HG03066 (cell line): Measurements from ENCODE around the gene MAN1B1.
A peak's percentile ranks its signal among the peaks of the same experiment; 100 is the strongest.
"Not testable (repeated sequence)": the region's sequence is repeated elsewhere in the genome, so short reads cannot be mapped to it uniquely, and the experiment has no call there.

Experiments used
- ATAC-seq: cut with Tn5 transposase; IDR thresholded peaks from one replicate; pipeline ENCODE4 v1.9.1; 2021; ENCODE audit warnings: low read depth; ENCODE audit not compliant: unreplicated experiment

MAN1B1 gene

DNA sequence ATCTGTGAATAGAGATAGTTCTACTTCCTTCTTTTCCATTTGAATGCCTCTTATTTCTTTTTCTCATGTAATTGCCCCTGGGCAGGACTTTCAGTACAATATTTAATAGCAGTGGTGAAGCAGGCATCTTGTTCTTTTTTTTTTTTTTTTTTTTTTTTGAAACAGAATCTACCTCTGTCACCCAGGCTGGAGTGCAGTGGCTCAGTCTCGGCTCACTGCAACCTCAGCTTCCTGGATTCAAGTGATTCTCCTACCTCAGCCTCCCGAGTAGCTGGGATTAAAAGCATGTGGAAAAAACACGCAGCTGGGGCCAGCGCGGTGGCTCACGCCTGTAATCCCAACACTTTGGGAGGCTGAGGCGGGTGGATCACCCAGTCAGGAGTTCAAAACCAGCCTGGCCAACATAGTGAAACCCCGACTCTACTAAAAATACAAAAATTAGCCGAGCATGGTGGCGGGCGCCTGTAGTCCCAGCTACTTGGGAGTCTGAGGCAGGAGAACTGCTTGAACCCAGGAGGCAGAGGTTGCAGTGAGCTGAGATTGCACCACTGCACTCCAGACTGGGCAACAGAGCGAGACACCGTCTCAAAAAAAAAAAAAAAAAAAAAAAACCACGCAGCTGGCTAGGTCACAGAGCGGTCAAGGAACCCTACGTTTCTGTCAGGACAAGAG lies 36.1 kb downstream of the MAN1B1 start:
- not testable (repeated sequence) for ATAC-seq

DNA sequence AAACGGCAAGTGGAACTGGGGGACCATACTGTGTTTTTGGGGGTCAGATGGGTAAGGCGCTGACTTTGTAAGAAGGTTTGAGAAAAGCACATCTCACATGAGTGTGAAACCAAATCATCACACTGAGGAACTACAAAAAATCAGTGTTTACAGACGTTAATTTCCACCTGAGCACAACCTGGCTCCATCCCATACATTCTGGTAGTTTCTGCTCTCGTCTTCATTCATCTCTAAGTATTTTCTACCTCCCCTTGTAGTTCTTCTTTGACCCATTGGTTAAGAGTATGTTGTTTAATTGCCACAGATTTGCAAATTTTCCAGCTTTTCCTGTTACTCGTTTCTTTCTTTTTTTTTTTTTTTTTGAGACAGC lies 36.7 kb downstream of the MAN1B1 start:
- ATAC-seq = no peak

DNA sequence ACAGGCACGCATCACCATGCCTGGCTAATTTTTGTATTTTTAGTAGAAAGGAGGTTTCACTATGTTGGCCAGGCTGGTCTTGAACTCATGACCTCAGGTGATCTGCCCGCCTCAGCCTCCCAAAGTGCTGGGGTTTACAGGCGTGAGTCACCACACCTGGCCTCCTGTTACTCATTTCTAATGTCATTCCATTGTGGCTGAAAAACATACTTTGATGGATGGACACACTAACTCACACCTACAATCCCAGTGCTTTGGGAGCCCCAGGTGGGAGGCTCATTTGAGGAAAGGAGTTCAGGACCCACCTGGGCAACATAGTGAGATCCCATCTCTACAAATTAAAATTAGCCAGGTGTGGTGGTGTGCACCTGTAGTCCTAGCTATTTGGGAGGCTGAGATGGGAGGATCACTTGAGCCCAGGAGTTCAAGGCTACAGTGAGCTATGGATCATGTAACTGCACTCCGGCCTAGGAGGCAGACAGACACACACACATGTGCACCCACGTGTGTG lies 37.2 kb downstream of the MAN1B1 start:
- not testable (repeated sequence) for ATAC-seq

DNA sequence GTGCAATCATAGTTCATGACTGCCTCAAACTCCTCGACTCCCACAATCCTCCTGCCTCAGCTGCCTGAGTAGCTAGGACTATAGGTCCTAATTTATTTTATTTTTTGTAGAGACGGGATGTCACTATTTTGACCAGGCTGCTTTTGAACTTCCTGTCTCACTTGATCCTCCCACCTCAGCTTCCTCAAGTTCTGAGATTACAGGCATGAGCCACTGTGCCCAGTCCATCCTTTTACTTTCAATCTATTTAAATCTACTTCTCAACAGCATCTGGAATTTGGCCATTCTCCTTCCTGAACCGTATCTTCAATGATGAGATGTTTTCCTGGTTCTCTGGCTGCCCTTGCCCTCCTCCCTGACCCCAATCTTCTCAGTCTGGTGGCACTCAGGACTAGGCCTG lies 40.0 kb downstream of the MAN1B1 start:
- no peak for ATAC-seq

DNA sequence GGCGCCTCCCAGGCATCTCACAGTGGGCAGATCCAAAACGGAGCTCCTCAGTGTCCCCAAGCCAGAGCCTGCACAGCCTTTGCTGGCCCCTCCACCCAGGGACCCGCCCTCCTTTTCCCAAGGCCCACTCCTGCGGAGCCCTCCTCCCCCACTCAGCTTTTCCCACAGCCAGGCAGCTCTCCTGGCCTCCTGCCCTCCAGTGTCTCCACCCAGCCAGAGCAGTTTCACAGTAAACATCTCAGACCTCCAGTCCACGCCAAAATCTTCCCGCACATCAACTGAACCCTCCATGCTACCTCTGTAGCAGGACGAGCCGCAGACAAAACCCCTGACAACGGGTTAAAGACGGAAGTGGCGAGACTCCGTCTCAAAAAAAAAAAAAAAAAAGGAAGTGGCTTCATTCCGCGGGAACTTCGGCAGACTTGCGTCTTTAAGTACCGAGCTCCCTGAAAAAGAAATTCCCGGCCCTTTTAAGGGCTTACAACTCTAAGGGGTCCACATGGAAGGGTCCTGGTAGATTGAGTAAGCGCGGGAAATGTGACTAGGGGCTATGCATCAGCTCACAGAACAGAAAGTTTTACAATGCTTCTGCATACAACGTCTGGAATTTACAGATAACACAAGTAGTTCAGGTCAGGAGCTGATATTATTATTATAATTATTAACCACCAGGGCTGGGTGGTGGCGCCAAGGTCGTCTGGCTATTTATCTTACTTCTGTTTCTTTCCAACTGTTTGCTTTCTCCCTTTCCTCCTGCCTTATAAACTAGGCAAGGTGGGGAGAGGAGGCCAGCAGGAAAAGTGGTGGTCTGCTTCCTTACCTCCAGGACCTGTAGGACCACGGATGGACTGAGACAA lies 40.7 kb downstream of the MAN1B1 start:
- no peak for ATAC-seq

DNA sequence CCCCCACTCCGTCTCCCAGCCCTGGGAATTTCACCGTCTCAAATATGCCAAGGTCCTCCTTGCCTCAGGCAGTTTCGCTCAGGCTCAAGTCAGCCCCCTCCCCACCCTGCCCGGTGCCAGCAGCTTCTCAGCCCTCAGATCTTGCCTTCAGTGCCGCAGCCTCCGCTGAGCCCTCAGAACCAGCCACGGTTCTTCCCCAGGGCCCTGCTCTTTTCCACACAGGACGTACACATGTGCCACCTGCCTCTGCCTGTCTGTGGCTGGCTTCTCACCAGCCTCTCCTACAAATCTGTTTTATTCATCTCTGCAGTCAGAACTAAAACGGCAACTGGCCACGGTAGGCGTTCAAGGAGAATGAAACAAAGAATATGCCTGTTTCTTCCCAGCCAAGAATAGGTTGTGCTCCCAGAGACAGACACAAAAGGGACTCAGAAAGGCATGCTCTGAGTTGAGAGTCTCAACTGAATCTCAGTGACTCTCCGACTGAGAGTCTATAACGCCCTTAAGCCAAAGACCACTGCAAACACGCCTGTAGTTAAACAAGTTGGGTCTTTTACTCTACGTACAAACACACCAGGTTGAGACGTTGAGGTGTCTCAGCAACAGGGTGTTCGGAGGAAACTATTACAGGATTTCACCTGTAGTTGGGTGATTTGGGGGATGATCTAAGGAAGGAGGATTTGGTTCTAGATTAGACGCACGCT lies 41.5 kb downstream of the MAN1B1 start:
- ATAC-seq = no peak

DNA sequence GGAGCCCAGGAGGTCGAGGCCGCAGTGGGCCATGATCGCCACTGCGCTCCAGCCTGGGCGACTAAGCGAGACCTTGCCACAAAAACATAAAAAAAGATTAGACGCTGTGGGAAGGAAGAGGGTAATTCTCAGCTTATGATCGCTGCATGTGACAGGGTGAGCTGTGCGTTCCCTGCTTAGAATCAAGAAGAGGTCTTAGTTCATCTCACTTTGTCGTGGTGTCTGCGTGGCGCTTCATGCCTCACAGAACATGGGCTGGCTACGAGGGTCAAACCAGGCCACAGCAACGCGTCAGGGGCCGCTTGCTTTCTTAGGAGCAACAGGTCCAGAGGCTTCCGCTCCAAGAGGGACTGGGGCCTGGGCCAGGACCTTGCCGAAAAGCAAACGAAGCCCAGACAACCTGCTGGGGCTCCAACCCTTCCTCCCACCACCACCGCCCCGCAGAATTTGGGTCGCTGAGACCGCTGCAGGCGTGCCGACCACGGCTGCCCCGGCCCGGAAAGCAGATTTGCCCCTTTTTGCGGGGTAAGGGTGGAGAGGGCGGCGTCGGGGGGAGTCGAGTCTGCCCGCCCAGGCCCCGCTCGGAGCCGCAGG lies 42.2 kb downstream of the MAN1B1 start:
- ATAC-seq = peak; percentile 12

DNA sequence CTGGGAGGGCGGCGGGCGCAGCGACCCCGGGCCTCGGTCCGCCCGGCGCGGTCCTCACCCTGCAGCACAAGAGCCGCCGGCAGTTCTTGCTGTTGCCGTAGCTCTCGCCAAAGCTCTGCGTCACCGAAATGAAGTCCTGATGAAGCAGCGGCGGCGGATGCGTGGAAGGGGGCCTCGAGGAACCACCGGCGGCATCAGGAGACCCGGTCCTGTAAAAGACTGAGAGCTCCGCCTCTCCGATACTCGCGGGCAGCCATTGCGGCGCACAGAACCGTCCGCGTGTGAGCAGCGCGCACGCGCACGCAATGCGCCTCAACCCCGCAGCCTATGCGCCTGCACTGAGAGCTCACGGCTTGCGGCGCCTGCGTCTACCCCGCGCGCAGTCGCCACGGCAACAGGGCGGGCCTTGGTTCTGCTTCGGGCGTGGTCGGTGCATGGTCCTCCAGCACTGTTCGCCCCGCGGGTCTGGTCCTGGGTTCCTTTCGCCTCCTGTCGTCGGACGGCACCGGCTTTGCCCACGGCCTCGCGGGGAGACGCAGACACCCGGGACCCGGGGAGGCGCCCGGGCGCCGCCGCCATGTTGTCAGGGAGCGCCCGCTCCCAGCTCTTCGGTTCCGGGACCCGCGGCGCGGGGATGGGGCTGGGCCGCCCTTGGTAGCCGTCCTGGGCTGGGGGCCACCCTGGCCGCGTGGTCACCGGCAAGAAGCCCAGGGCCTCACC lies 42.8 kb downstream of the MAN1B1 start:
- peak; percentile 83 for ATAC-seq

DNA sequence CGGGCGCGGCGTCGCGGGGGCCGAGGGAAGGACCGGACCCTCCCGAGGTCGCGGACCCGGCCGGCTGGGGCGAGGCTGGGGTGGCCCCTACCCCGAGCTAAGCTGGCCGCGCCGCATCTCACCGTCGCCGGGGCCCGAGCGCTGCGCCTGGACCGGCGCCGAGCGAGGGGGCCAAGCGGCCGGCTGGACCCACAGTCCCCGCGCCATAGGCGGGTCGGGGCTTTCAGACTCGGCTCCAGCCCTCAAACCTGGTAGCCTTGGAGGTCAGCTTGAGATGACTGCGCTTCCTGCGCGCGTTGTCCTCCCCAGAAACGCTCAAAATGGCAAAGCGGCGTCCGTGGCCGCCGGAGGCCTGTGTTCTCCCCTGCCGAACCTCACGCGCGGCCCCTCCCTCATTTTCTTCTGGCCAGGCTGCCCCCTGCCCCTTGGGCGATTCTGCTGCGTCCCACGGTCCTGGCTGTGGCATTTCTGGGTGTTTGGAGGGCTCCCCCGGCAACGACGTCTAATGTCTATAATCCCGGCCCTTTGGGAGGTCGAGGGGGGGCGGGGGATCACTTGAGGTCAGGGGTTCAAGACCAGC lies 43.5 kb downstream of the MAN1B1 start:
- peak; percentile 10 for ATAC-seq

DNA sequence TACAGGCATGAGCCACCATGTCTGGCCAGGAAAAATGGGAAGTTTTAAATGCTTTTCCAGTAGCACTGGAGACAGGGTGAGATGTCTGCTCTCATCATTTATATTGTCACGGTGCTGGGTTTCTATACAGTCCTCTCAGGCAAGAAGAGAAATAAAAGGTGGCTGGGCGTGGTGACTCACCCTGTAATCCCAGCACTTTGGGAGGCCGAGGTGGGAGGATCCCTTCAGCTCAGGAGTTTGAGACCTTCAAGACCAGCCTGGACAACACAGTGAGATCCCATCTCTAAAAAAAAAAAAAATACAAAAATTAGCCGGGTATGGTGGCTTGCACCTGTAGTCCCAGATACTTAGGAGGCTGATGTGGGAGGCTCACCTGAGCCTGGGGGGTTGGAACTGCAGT lies 47.4 kb downstream of the MAN1B1 start:
- ATAC-seq = no peak

DNA sequence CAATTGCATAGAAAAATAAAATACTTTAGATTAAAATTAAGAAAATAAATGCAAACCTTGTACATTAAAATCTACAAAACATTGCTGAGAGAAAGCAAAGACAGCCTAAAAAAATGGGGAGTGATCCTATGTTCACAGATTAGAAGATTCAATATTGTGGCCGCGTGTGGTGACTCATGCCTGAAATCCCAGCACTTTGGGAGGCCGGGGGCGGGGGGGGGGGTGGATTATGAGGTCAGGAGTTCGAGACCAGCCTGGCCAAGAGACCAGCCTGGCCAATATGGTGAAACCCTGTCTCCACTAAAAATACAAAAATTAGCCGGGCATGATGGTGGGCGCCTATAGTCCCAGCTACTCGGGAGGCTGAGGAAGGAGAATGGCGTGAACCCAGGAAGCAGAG lies 48.4 kb downstream of the MAN1B1 start:
- not testable (repeated sequence) for ATAC-seq

DNA sequence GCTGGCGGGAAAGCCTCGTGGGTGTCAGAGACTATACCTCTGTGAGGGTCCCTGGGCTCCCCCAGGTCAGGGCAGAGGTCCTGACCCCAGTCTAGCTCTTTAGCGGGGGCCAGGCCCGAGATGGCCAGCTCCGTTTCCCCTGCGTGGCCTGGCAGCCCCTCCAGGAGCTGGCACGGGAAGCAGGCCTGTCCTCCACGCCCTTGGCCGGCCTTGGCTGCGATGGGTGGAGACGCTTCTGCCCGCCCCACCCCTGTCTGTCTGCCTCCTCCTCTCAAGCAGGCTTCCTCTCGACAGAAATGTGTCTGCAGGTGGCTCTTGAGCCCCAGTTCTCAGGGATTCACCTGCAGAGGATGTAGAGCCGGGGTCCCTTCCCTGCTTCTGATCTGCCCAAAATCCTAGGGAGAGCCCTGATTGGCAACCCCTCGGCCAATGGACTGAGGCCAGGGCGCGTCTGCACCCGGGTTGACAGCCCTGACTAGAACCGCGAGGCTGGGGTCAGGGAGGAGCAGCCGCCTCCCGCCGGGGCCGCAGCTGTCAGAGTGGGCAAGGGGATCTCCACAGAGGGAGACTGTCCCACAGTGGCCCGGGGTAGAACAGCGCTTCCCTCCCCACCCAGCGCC lies 49.6 kb downstream of the MAN1B1 start:
- ATAC-seq = no peak

DNA sequence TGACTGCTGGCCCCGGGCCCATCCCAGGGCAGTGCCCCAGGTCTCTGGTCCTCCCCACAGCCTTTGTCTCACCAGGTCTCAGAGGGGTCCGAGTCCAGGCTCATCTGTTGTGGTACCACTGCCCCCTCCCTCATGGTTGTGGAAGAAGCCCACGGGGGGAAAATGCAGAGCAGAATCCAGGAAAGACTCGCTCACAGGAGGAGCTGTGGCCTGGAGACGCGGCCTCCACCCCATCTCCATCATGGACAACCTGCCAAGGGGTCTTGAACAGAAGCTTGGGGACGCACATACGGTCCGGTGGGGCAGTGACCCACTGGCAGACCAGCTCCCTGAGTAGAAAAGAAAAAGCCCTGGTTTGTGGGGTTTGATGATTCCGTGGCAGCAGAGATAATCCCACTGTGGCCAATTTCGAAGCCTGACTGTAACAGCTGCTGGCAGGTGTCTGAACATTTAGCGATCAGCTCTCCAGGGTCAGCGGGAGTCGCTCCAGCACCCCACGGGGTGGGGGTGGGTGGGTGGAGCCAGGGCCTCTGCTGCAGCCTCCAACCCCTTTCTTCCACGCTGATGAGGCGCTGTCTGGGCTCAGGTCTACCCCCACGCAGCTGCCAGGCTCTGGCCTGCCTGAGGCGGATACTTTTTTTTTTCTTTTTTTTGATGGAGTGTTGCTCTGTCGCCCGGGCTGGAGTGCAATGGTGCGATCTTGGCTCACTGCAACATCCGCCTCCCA lies 50.3 kb downstream of the MAN1B1 start:
- no peak for ATAC-seq

DNA sequence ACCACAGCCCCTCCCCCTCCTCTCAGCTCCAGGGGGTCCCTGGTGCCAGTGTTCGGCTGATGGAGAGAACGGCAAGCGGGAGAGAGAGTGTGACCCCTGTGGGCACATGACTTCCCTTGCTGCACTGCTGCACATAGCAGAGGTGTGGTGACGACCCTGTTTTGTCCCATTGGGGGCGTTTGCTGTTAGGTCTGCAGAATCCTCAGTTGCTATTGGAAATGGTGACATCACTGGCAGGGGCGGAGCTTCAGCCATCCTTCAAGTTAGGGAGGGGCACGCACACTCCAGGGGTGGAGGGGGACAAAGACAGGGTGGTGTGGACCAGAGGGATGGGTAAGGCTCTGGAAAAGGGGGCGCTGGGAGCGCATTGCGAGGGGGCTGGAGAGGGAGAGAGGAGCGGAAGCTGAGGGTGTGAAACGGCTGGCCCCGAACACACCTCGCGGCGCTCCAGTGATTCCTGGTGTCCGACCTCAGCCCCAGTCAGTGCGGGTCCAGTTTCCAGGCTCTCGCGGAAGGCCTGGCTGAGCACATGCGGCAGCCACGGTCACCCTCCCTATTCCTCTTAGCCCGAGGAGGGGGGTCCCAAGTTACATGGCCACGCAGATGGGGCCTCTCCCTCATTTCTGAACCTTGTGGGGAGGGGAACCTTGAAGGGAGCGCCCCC lies 51.4 kb downstream of the MAN1B1 start:
- no peak for ATAC-seq

DNA sequence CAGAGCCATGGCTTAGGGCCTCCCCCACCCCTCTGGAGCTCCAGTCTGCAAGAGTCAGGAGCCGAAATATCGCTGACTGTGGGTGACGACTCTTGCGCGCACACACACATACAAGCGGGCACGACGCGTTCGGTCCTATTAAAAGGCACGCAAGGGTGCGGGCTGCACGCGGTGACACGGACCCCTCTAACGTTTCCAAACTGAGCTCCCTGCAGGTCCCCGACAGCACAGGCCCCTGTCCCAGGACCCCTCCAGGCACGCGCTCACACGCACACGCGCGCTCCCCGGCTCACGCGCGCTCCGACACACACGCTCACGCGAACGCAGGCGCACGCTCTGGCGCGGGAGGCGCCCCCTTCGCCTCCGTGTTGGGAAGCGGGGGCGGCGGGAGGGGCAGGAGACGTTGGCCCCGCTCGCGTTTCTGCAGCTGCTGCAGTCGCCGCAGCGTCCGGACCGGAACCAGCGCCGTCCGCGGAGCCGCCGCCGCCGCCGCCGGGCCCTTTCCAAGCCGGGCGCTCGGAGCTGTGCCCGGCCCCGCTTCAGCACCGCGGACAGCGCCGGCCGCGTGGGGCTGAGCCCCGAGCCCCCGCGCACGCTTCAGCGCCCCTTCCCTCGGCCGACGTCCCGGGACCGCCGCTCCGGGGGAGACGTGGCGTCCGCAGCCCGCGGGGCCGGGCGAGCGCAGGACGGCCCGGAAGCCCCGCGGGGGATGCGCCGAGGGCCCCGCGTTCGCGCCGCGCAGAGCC lies 52.1 kb downstream of the MAN1B1 start, which contains the start of gene GRIN1:
GRIN1 (plus strand) TSS at position 433 of the 746 bp plus-strand sequence. CDS start 333 bp downstream, outside the sequence.
- ATAC-seq = no peak

DNA sequence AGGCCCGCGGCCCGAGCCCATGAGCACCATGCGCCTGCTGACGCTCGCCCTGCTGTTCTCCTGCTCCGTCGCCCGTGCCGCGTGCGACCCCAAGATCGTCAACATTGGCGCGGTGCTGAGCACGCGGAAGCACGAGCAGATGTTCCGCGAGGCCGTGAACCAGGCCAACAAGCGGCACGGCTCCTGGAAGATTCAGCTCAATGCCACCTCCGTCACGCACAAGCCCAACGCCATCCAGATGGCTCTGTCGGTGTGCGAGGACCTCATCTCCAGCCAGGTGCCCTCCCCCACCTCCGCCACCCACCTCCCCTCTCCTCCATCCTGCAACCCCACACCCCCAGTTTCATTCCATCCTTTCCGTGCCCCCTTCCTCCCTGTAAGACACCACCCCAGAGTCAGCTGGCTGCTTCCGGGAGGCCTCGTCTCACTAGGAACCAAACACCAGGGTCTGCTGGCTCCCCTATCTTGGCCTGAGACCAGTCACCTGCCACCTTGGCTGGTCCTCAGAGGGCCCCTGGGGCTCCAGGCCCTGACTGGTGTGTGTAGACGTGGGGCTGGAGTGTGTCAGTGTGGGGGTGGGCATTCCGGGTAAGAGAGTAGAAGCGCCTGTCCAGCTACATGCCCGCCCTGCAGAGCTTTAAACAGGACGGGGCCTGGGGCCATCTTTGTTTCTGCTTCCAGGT lies 52.8 kb downstream of the MAN1B1 start:
- no peak for ATAC-seq
